Activated CD8-positive, alpha-beta T cell treated with anti-CD3 and anti-CD28 coated beads for 36 hours (primary cell): ENCODE results near the gene C17orf113. TPM values are rescaled to one million over a fixed set of nuclear protein-coding genes. Genes with fewer than 3 reads are reported as not detected.

Experiments used
- ATAC-seq: fragments of 200-7000 bp; cut with Tn5 transposase; one replicate; pipeline ENCODE4 v1.10.0; 2021; ENCODE audit warnings: mild to moderate bottlenecking, moderate library complexity
- CTCF ChIA-PET: fragments of 350-600 bp; sonication (Branson Sonifier 250); formaldehyde crosslinking; loops from one replicate; lab custom pipeline; 2021; ENCODE audit warnings: antibody characterized with exemption; lab: Charles Lee
- POLR2A ChIA-PET: fragments of 350-600 bp; sonication (Branson Sonifier 250); formaldehyde crosslinking; loops from one replicate; lab custom pipeline; 2021; ENCODE audit warnings: antibody characterized with exemption; lab: Charles Lee
- DNase-seq: peaks from one replicate; pipeline ENCODE4 v3.0.0-alpha.2; 2020
- H3K27ac Mint-ChIP-seq: one replicate; pipeline ENCODE4 v1.8.0; 2021; ENCODE audit warnings: mild to moderate bottlenecking, mixed read lengths
- H3K27me3 Mint-ChIP-seq: one replicate; pipeline ENCODE4 v1.8.0; 2021; ENCODE audit warnings: mixed read lengths
- H3K36me3 Mint-ChIP-seq: one replicate; pipeline ENCODE4 v1.8.0; 2021; ENCODE audit warnings: low read depth, mixed read lengths
- H3K4me1 Mint-ChIP-seq: one replicate; pipeline ENCODE4 v1.8.0; 2021; ENCODE audit warnings: low read depth, mixed read lengths
- H3K4me3 Mint-ChIP-seq: one replicate; pipeline ENCODE4 v1.8.0; 2021; ENCODE audit warnings: mild to moderate bottlenecking, moderate library complexity, mixed read lengths
- H3K9me3 Mint-ChIP-seq: one replicate; pipeline ENCODE4 v1.8.0; 2021; ENCODE audit warnings: mixed read lengths
- CTCF ChIP-seq: fragments of 200-600 bp; IDR thresholded peaks from one replicate; pipeline ENCODE4 v1.8.0; 2022; ENCODE audit warnings: antibody characterized with exemption, mild to moderate bottlenecking
- intact Hi-C: fragments of 100-400 bp; cut with micrococcal nuclease; formaldehyde crosslinking; loops from one replicate; pipeline ENCODE4 v1.10.0; 2022
- total RNA-seq, 2 experiments: library from RNA; stranded (reverse); gene quantifications; one replicate each; pipeline ENCODE4 v1.2.3, GENCODE V29; 2021

Gene C17orf113
- total RNA-seq, 2 experiments from 2014 or later, result 0.72 to 0.77 TPM

- Mint-ChIP-seq H3K36me3 (peaks cover 31% of the 10 kb centered on the region), H3K9me3 (no peaks in the 10 kb centered on the region), H3K4me1 (peaks cover 50% of the 10 kb centered on the region), H3K4me3 (peak within 1 kb of the TSS; percentile 97), H3K27me3 (no peaks in the 10 kb centered on the region), H3K27ac (peak within 1 kb of the TSS; percentile 79)
- ATAC-seq (peak; percentile 81), DNase-seq (peak; percentile 96)
- CTCF ChIA-PET, result interaction anchor here (0.6 to 7.5 kb wide), 29 partner anchors 8 to 162 kb away, joined by 3 to 110 read pairs (median 5); partner anchors contain the start of genes ACLY, DHX58, KAT2A and ODAD4
- intact Hi-C loops, result loop anchor here (5.0 kb wide), 1 partner anchor 93 kb away; the partner anchor contains the start of gene DHX58
- TF ChIP-seq CTCF, result peak; percentile 95
- POLR2A ChIA-PET, result interaction anchor here (0.6 to 5.5 kb wide), 14 partner anchors 11 to 558 kb away, joined by 3 to 36 read pairs (median 4); partner anchors contain the start of genes ACLY, DHX58, PSMC3IP and ZNF385C
Observed at GRCh38 chr17:42019509-42020404, 30.6 kb downstream of the C17orf113 start, which contains the start of gene NKIRAS2. Gene NKIRAS2, plus strand, starts transcription at chr17:42020090. Its CDS starts 1,488 bp downstream, at chr17:42021578.

GRCh38 chr17:42018988-42019387 lies 31.4 kb downstream of the C17orf113 start:
- peak overlapping the region; percentile 97 for H3K4me3 Mint-ChIP-seq
- POLR2A ChIA-PET, result interaction anchor here (0.7 to 5.5 kb wide), 6 partner anchors 10 to 100 kb away, joined by 3 to 41 read pairs (median 6); partner anchors contain the start of genes ACLY, CNP and DHX58
- DNase-seq, result no peak
- H3K36me3 Mint-ChIP-seq, result peaks cover 26% of the 10 kb centered on the region
- intact Hi-C loops, result no loop called here
- peaks cover 42% of the 10 kb centered on the region for H3K4me1 Mint-ChIP-seq
- no peaks in the 10 kb centered on the region for H3K27me3 Mint-ChIP-seq
- no peak for ATAC-seq
- CTCF ChIA-PET, result interaction anchor here (1.1 to 7.5 kb wide), 12 partner anchors 7 to 159 kb away, joined by 3 to 110 read pairs (median 10); partner anchors contain the start of genes ACLY, CNP, DHX58 and KAT2A
- TF ChIP-seq CTCF, result no peak
- H3K9me3 Mint-ChIP-seq, result no peaks in the 10 kb centered on the region
- no peak overlapping the region for H3K27ac Mint-ChIP-seq

DNA sequence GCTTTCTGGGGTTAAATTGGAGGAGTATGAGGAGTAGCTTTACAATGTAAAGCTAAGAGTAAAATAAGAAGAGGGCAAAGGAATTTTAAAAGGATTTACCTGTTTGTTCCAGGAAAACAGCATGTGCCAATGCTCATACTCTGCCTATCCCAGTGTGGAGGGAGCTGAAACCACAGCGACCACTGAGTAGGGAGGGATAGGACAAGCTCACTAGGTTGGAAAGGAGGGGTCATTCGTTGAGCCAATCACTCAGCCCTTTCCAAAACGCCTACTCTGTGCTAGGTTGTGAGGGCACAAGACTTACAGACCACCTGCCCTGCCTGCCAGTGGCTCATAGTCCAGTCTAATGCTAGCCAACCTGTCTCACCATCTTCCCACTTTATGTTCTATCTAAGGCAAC lies 32.1 kb downstream of the C17orf113 start:
- H3K27me3 Mint-ChIP-seq, result no peaks in the 10 kb centered on the region
- H3K4me1 Mint-ChIP-seq, result peaks cover 46% of the 10 kb centered on the region
- DNase-seq (peak; percentile 12), ATAC-seq (no peak)
- H3K27ac Mint-ChIP-seq, result peak overlapping the region; percentile 96
- peak overlapping the region; percentile 97 for H3K4me3 Mint-ChIP-seq
- intact Hi-C loops, result no loop called here
- H3K9me3 Mint-ChIP-seq, result no peaks in the 10 kb centered on the region
- ChIA-PET POLR2A (interaction anchor here (0.7 to 5.5 kb wide), 11 partner anchors 9 to 102 kb away, joined by 3 to 41 read pairs (median 5); partner anchors contain the start of genes ACLY, CNP, DHX58 and KAT2A), CTCF (interaction anchor here (0.8 to 7.5 kb wide), 20 partner anchors 8 to 560 kb away, joined by 3 to 110 read pairs (median 5); partner anchors contain the start of genes ACLY, CNP, DHX58 and GHDC)
- peaks cover 22% of the 10 kb centered on the region for H3K36me3 Mint-ChIP-seq
- no peak for TF ChIP-seq CTCF

GRCh38 chr17:42017866-42018200 lies 32.6 kb downstream of the C17orf113 start:
- Mint-ChIP-seq H3K9me3 (no peaks in the 10 kb centered on the region), H3K4me1 (peaks cover 51% of the 10 kb centered on the region), H3K27ac (peak overlapping the region; percentile 96), H3K4me3 (peak overlapping the region; percentile 97), H3K27me3 (no peaks in the 10 kb centered on the region), H3K36me3 (peaks cover 25% of the 10 kb centered on the region)
- CTCF ChIA-PET, result interaction anchor here (0.8 to 7.5 kb wide), 21 partner anchors 8 to 560 kb away, joined by 3 to 110 read pairs (median 4); partner anchors contain the start of genes ACLY, DHX58, GHDC and KAT2A
- peak; percentile 22 for ATAC-seq
- intact Hi-C loops, result no loop called here
- peak; percentile 59 for DNase-seq
- no peak for TF ChIP-seq CTCF
- POLR2A ChIA-PET, result interaction anchor here (0.5 to 5.5 kb wide), 16 partner anchors 13 to 174 kb away, joined by 3 to 41 read pairs (median 5); partner anchors contain the start of genes ACLY, CNP, DHX58 and KAT2A
